ENCODE results near the gene FRY. TPM values are rescaled to one million over a fixed set of nuclear protein-coding genes. Genes with fewer than 3 reads are reported as not detected.

FRY gene
- total and polyA plus RNA-seq, 4 donors, result 6.2 to 31.2 (median 12.7) TPM

DNA sequence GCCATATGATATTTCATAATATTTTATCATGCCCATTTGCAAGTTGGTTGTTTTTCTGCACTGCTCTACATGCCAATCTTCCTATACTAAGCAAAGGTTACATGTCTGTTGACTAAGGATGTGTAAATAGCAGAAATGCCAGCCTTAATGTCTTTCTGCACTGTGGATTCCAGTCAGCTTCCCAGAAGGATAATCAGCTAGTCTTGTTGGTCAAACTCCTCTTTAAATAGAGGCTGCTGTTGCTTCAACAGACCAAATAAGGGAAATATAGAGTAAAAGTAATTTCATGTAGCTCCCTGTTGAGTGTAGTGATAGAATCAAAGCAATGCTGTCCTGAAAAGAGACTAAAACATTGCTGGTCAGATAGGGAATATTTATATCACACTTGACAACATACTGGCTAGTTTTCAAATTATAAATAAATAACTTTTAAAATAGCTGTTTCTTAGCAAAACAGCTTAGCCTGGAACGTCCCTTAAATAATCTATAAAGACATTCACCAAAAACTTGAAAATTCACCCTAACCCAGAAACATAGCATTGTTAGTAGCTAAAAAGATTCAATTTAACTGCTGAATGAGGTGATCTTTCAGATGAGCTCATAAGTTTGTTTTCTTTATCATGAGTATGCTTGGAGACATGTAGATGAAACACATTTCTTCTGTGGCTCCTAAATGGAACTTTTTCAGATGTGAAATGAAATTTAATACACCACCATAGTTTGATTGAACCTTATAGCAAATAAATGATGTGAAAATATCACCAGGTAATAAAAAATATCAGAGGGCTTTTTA, 56.6 kb downstream of the FRY start:
- Histone ChIP-seq H3K4me1 (ENCODE audit: control insufficient read depth in 4 of 4, insufficient read depth in 4 of 4, low read length in 3 of 4) (no peaks in the 10 kb centered on the region), H3K9ac (ENCODE audit: low read depth in 1 of 2, low read length in 2 of 2) (no peak overlapping the region), H3K27ac (ENCODE audit: low read depth in 1 of 2, low read length in 2 of 2) (no peak overlapping the region), H3K9me3 (ENCODE audit: control insufficient read depth in 4 of 4, low read length in 3 of 4) (no peaks in the 10 kb centered on the region), H3K4me3 (ENCODE audit: low read depth in 1 of 3, low read length in 3 of 3) (no peak overlapping the region), H3K36me3 (ENCODE audit: control insufficient read depth in 4 of 4, insufficient read depth in 3 of 4, low read depth in 1 of 4, low read length in 3 of 4) (peaks cover 0 to 9% (median 0%) of the 10 kb centered on the region in 4 donors), H3K27me3 (ENCODE audit: control insufficient read depth in 4 of 4, insufficient read depth in 4 of 4, low read length in 3 of 4) (no peaks in the 10 kb centered on the region)
- DNase-seq (ENCODE audit: low spot score), result no peak
- WGBS, result 86% methylated on average over 1 of the region's 1 CpG
- TF ChIP-seq JUND (IDR thresholded peaks at IDR 0.05), result no peak
- no peak for TF ChIP-seq EGR1 (IDR thresholded peaks at IDR 0.05; ENCODE audit: low read depth in 2 of 2)
- TF ChIP-seq, protein P1, sequence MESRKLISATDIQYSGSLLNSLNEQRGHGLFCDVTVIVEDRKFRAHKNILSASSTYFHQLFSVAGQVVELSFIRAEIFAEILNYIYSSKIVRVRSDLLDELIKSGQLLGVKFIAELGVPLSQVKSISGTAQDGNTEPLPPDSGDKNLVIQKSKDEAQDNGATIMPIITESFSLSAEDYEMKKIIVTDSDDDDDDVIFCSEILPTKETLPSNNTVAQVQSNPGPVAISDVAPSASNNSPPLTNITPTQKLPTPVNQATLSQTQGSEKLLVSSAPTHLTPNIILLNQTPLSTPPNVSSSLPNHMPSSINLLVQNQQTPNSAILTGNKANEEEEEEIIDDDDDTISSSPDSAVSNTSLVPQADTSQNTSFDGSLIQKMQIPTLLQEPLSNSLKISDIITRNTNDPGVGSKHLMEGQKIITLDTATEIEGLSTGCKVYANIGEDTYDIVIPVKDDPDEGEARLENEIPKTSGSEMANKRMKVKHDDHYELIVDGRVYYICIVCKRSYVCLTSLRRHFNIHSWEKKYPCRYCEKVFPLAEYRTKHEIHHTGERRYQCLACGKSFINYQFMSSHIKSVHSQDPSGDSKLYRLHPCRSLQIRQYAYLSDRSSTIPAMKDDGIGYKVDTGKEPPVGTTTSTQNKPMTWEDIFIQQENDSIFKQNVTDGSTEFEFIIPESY (IDR thresholded peaks at IDR 0.05), result no peak
- TF ChIP-seq YY1 (IDR thresholded peaks at IDR 0.05), result no peak
- TF ChIP-seq NR2F2 (IDR thresholded peaks at IDR 0.05), result no peak
- no peak for TF ChIP-seq SP1 (IDR thresholded peaks at IDR 0.05)
- TF ChIP-seq, protein P2, sequence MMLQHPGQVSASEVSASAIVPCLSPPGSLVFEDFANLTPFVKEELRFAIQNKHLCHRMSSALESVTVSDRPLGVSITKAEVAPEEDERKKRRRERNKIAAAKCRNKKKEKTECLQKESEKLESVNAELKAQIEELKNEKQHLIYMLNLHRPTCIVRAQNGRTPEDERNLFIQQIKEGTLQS (IDR thresholded peaks at IDR 0.05), result no peak
- no peak for TF ChIP-seq GABPA (IDR thresholded peaks at IDR 0.05 in 1 of 2, conservative IDR thresholded peaks at IDR 0.05 in 1 of 2)
- no peak for TF ChIP-seq FOXA2 (IDR thresholded peaks at IDR 0.05)
- TF ChIP-seq RXRA (IDR thresholded peaks at IDR 0.05), result no peak
- TF ChIP-seq, protein P3, sequence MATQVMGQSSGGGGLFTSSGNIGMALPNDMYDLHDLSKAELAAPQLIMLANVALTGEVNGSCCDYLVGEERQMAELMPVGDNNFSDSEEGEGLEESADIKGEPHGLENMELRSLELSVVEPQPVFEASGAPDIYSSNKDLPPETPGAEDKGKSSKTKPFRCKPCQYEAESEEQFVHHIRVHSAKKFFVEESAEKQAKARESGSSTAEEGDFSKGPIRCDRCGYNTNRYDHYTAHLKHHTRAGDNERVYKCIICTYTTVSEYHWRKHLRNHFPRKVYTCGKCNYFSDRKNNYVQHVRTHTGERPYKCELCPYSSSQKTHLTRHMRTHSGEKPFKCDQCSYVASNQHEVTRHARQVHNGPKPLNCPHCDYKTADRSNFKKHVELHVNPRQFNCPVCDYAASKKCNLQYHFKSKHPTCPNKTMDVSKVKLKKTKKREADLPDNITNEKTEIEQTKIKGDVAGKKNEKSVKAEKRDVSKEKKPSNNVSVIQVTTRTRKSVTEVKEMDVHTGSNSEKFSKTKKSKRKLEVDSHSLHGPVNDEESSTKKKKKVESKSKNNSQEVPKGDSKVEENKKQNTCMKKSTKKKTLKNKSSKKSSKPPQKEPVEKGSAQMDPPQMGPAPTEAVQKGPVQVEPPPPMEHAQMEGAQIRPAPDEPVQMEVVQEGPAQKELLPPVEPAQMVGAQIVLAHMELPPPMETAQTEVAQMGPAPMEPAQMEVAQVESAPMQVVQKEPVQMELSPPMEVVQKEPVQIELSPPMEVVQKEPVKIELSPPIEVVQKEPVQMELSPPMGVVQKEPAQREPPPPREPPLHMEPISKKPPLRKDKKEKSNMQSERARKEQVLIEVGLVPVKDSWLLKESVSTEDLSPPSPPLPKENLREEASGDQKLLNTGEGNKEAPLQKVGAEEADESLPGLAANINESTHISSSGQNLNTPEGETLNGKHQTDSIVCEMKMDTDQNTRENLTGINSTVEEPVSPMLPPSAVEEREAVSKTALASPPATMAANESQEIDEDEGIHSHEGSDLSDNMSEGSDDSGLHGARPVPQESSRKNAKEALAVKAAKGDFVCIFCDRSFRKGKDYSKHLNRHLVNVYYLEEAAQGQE (IDR thresholded peaks at IDR 0.05), result no peak
- no peak for TF ChIP-seq FOXA1 (IDR thresholded peaks at IDR 0.05)
- TF ChIP-seq HNF4G (IDR thresholded peaks at IDR 0.05), result no peak
- no peak for TF ChIP-seq TAF1 (conservative IDR thresholded peaks at IDR 0.05)
- TF ChIP-seq, protein P4, sequence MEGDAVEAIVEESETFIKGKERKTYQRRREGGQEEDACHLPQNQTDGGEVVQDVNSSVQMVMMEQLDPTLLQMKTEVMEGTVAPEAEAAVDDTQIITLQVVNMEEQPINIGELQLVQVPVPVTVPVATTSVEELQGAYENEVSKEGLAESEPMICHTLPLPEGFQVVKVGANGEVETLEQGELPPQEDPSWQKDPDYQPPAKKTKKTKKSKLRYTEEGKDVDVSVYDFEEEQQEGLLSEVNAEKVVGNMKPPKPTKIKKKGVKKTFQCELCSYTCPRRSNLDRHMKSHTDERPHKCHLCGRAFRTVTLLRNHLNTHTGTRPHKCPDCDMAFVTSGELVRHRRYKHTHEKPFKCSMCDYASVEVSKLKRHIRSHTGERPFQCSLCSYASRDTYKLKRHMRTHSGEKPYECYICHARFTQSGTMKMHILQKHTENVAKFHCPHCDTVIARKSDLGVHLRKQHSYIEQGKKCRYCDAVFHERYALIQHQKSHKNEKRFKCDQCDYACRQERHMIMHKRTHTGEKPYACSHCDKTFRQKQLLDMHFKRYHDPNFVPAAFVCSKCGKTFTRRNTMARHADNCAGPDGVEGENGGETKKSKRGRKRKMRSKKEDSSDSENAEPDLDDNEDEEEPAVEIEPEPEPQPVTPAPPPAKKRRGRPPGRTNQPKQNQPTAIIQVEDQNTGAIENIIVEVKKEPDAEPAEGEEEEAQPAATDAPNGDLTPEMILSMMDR (IDR thresholded peaks at IDR 0.05; ENCODE audit: low read depth, low read length, missing input control), result no peak
- no peak for TF ChIP-seq HNF4A (conservative IDR thresholded peaks at IDR 0.05)
- TF ChIP-seq MAX (IDR thresholded peaks at IDR 0.05), result no peak
- TF ChIP-seq RAD21 (IDR thresholded peaks at IDR 0.05), result no peak
